Uterus (tissue), 2 donors: Measurements from ENCODE around the gene ZBTB46.

Experiments used
- POLR2A ChIP-seq, 2 donors: fragments of 450-650 bp; IDR thresholded peaks; one replicate each; pipeline ENCODE4 v1.6.1; 2016; ENCODE audit warnings: antibody characterized with exemption in 2 of 2, mild to moderate bottlenecking in 1 of 2, moderate library complexity in 1 of 2
- TF ChIP-seq, protein P1 (sequence below), 4 experiments: fragments of 200-600 bp in 2 of 4; fragments of 450-650 bp in 2 of 4; sonication (generic) in 2 of 4; IDR thresholded peaks; one replicate each; pipeline ENCODE4 v1.5.1; 2016 to 2019; ENCODE audit warnings: antibody characterized with exemption in 4 of 4, mild to moderate bottlenecking in 2 of 4, moderate library complexity in 1 of 4

GRCh38 chr20:63848003-63848911 lies 17.2 kb upstream of the ZBTB46 start:
- TF ChIP-seq, protein P1, sequence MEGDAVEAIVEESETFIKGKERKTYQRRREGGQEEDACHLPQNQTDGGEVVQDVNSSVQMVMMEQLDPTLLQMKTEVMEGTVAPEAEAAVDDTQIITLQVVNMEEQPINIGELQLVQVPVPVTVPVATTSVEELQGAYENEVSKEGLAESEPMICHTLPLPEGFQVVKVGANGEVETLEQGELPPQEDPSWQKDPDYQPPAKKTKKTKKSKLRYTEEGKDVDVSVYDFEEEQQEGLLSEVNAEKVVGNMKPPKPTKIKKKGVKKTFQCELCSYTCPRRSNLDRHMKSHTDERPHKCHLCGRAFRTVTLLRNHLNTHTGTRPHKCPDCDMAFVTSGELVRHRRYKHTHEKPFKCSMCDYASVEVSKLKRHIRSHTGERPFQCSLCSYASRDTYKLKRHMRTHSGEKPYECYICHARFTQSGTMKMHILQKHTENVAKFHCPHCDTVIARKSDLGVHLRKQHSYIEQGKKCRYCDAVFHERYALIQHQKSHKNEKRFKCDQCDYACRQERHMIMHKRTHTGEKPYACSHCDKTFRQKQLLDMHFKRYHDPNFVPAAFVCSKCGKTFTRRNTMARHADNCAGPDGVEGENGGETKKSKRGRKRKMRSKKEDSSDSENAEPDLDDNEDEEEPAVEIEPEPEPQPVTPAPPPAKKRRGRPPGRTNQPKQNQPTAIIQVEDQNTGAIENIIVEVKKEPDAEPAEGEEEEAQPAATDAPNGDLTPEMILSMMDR (IDR thresholded peaks at IDR 0.05): no peak
- TF ChIP-seq POLR2A (IDR thresholded peaks at IDR 0.05): no peak
